ENCODE measurements around the gene GABBR2. TPM values are rescaled to one million over a fixed set of nuclear protein-coding genes. Genes with fewer than 3 reads are reported as not detected.

GABBR2 gene
- total RNA-seq = under 1 TPM in 2 of 4 donors, not detected in 2; 0.17 to 0.26 TPM

DNA sequence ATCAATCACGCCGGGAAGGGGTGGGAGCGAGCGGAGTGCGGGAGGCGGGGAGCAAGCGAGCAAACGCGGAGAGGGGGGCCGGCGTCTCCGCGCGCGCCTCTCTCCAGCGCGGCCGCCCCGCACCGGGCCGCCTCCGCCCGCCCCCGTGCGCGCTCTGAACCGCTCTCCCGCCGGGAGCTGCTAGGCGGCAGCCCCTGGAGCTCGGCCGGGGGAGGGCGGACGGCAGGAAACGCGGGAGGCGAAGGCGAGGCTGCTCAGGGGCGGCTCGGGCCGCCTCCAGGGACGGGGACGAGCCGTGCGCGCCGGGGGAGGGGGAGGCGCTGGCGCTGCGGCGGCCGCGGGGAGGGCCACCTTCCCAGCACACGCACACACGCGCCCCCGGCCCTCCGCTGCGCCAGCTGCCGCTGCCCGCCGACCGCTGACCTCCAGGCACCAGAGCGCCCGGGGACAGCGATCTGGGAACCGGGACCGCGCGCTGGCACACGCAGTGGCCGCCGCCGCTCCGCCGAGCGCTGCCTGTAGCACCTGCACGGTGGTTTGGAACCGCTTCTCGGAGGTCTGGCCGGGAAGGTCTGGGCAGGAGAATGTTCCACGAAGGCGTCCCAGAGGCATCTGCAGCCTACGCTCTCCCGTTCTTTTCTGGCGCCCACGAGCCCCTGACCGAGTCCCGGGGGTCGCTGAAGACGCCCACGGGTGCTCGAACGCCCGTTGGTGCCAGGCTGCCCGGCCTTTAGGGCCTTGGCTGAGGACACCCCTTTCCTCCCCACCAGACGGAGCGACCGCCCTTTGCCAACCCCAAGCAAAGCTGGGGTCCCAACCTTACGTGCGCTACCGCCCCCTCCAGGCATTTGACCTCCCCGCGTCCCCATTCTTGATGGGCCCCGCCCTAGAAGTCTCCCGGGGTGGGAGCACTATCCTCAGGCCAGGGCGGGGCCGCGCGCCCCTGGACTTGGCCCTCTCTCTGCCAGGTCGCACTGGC lies at the start of gene GABBR2:
Gene GABBR2 (minus strand): TSS at position 3 of the 979 bp plus-strand sequence. CDS start 198 bp downstream, outside the sequence.
- peaks cover 11 to 29% (median 28%) of the 10 kb centered on the region in 4 donors for H3K4me1 ChIP-seq
- peak within 1 kb of the TSS; percentile 48 to 54 (median 48) for H3K4me3 ChIP-seq
- no peak for DNase-seq (ENCODE audit: extremely low spot score)
- 6% methylated on average over 29 of the region's 111 CpGs for WGBS
- H3K27ac ChIP-seq (replicated peaks in 1 of 4) = no peak within 1 kb of the TSS
- no peaks in the 10 kb centered on the region for H3K36me3 ChIP-seq
- TF ChIP-seq EP300 (IDR thresholded peaks at IDR 0.05) (no peak), POLR2AphosphoS5 (IDR thresholded peaks at IDR 0.05) (no peak), CTCF (IDR thresholded peaks at IDR 0.05) (no peak), POLR2A (IDR thresholded peaks at IDR 0.05; ENCODE audit: low read depth) (no peak)
- peaks cover 0 to 83% (median 25%) of the 10 kb centered on the region in 4 donors for H3K27me3 ChIP-seq
- no peaks in the 10 kb centered on the region for H3K9me3 ChIP-seq
- intact Hi-C loops (cut with DNase I) = loop anchor here (10.0 kb wide), 1 partner anchor 394 kb away; no protein-coding TSS in a partner anchor

DNA sequence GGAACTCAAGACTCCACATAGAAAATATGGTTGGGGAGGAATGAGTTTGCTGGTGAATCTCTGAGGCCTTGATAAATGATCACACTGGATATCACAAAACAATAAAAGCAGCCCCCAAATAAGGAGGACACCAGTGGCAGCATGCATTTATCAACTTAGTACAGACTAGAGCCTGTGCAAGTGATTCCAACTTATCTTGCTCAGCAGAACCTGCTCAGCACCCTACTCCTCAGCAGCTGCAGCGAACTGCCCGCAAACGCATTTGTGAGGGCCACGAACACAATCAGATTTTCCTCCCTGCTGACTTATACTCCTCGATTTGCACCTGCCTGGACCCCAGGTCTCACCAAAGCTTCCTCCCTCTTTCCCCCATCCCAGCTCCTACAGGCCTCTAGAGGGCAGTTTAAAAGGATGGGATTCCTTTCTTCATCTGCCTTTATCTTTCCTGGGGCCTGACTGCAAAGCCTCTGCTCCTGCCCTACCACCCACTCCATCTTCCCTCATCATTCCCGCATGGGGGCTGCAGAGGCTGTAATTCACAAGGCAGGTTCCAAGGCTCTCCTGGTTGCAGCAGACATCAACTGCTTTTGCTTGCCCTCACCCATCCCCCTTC lies 46.4 kb upstream of the GABBR2 start:
- H3K36me3 ChIP-seq = peaks cover 21 to 86% (median 61%) of the 10 kb centered on the region in 4 donors
- H3K4me1 ChIP-seq = no peaks in the 10 kb centered on the region
- H3K4me3 ChIP-seq = no peak overlapping the region
- no peak for DNase-seq (ENCODE audit: extremely low spot score)
- WGBS = 93% methylated on average over 6 of the region's 6 CpGs
- H3K9me3 ChIP-seq = peaks cover 0 to 7% (median 0%) of the 10 kb centered on the region in 4 donors
- H3K27ac ChIP-seq (replicated peaks in 1 of 4) = no peak overlapping the region
- no peak for TF ChIP-seq POLR2A (IDR thresholded peaks at IDR 0.05; ENCODE audit: low read depth)
- TF ChIP-seq POLR2AphosphoS5 (IDR thresholded peaks at IDR 0.05) = no peak
- TF ChIP-seq EP300 (IDR thresholded peaks at IDR 0.05) = no peak
- TF ChIP-seq CTCF (IDR thresholded peaks at IDR 0.05) = no peak
- H3K27me3 ChIP-seq = no peaks in the 10 kb centered on the region
- intact Hi-C loops (cut with DNase I) = no loop called here

- peaks cover 19 to 92% (median 59%) of the 10 kb centered on the region in 4 donors for H3K36me3 ChIP-seq
- H3K4me1 ChIP-seq = no peaks in the 10 kb centered on the region
- H3K27me3 ChIP-seq = no peaks in the 10 kb centered on the region
- intact Hi-C loops (cut with DNase I) = no loop called here
- WGBS = 89% methylated on average over 2 of the region's 2 CpGs
- peak; percentile 60 for DNase-seq (ENCODE audit: extremely low spot score)
- no peaks in the 10 kb centered on the region for H3K9me3 ChIP-seq
- no peak overlapping the region for H3K4me3 ChIP-seq
- no peak for TF ChIP-seq EP300 (IDR thresholded peaks at IDR 0.05)
- no peak for TF ChIP-seq CTCF (IDR thresholded peaks at IDR 0.05)
- TF ChIP-seq POLR2AphosphoS5 (IDR thresholded peaks at IDR 0.05) = no peak
- no peak for TF ChIP-seq POLR2A (IDR thresholded peaks at IDR 0.05; ENCODE audit: low read depth)
- H3K27ac ChIP-seq (replicated peaks in 1 of 4) = no peak overlapping the region
Measured at GRCh38 chr9:98751210-98751609, 42.5 kb upstream of the GABBR2 start.

GRCh38 chr9:98750364-98751060 lies 41.8 kb upstream of the GABBR2 start:
- H3K27me3 ChIP-seq = no peaks in the 10 kb centered on the region
- H3K9me3 ChIP-seq = no peaks in the 10 kb centered on the region
- no peak for DNase-seq (ENCODE audit: extremely low spot score)
- no peak for TF ChIP-seq EP300 (IDR thresholded peaks at IDR 0.05)
- TF ChIP-seq CTCF (IDR thresholded peaks at IDR 0.05) = no peak
- TF ChIP-seq POLR2A (IDR thresholded peaks at IDR 0.05; ENCODE audit: low read depth) = no peak
- TF ChIP-seq POLR2AphosphoS5 (IDR thresholded peaks at IDR 0.05) = no peak
- intact Hi-C loops (cut with DNase I) = no loop called here
- peaks cover 15 to 92% (median 58%) of the 10 kb centered on the region in 4 donors for H3K36me3 ChIP-seq
- no peak overlapping the region for H3K27ac ChIP-seq (replicated peaks in 1 of 4)
- no peaks in the 10 kb centered on the region for H3K4me1 ChIP-seq
- 84% methylated on average over 5 of the region's 5 CpGs for WGBS
- no peak overlapping the region for H3K4me3 ChIP-seq
